GM12864 (cell line): ENCODE results near the gene IER5L.

Source experiments
- DNase-seq: peaks from one replicate; pipeline ENCODE4 v3.0.0-alpha.2; 2011; ENCODE audit warnings: low read depth
- H3K4me3 ChIP-seq: 2 replicates; pipeline ENCODE4 v1.5.1; 2011; ENCODE audit warnings: mild to moderate bottlenecking, low read depth, low read length, control low read depth
- TF ChIP-seq, protein P1 (sequence below): IDR thresholded peaks from 2 replicates; pipeline ENCODE4 v1.5.1; 2011; ENCODE audit warnings: low read depth, mild to moderate bottlenecking, moderate library complexity, low read length, control low read depth, inconsistent platforms; ENCODE audit errors: missing control alignments

The IER5L gene

DNA sequence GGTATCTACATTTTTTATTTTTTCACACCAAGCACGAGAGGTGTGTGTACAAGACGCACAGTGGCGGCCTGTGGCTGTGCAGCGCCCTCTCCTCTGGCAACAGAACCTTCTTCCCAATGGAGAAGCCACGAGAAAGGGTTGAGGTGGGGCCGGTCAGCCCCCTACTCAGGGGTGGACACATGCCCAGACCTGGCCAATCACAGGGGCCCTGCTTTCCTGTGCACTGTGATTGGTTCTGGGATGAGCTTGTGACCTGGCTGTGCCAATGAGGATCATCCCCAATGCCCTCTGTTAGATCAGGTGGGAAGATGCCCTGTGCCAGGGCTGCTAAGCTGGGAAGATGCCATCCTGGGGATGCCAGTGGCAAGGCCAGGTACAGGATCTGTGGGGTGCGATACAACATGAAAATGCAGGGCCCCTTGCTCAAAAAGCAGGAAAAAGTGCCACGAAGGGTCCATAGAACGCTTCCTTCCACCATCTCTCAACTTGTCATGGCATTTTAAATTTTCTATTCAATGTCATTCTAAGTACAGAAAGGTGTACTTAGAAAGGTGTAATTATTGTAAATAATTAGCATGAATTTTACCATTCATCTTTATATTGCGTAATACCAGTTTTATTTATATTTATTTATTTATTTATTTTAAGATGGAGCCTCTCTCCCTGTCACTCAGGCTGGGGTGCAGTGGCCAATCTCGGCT, 15.4 kb downstream of the IER5L start:
- H3K4me3 ChIP-seq: no peak overlapping the region
- no peak for DNase-seq
- TF ChIP-seq, protein P1, sequence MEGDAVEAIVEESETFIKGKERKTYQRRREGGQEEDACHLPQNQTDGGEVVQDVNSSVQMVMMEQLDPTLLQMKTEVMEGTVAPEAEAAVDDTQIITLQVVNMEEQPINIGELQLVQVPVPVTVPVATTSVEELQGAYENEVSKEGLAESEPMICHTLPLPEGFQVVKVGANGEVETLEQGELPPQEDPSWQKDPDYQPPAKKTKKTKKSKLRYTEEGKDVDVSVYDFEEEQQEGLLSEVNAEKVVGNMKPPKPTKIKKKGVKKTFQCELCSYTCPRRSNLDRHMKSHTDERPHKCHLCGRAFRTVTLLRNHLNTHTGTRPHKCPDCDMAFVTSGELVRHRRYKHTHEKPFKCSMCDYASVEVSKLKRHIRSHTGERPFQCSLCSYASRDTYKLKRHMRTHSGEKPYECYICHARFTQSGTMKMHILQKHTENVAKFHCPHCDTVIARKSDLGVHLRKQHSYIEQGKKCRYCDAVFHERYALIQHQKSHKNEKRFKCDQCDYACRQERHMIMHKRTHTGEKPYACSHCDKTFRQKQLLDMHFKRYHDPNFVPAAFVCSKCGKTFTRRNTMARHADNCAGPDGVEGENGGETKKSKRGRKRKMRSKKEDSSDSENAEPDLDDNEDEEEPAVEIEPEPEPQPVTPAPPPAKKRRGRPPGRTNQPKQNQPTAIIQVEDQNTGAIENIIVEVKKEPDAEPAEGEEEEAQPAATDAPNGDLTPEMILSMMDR: no peak

DNA sequence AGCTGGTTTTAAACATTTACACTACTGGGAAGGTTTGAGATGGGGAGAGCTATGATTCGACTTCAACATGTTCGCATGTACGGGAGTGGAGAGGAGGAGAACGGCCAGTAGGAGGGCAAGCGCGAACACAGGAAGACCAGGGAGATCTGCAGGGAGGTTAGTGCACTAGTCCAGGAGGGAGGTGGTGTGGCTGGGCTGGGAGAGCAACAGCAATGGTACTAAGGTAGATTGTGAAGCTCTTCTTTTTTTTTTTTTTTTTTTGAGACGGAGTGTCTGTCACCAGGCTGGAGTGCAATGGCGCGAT, 16.6 kb downstream of the IER5L start:
- TF ChIP-seq, protein P1: no peak
- no peak for DNase-seq
- no peak overlapping the region for H3K4me3 ChIP-seq

DNA sequence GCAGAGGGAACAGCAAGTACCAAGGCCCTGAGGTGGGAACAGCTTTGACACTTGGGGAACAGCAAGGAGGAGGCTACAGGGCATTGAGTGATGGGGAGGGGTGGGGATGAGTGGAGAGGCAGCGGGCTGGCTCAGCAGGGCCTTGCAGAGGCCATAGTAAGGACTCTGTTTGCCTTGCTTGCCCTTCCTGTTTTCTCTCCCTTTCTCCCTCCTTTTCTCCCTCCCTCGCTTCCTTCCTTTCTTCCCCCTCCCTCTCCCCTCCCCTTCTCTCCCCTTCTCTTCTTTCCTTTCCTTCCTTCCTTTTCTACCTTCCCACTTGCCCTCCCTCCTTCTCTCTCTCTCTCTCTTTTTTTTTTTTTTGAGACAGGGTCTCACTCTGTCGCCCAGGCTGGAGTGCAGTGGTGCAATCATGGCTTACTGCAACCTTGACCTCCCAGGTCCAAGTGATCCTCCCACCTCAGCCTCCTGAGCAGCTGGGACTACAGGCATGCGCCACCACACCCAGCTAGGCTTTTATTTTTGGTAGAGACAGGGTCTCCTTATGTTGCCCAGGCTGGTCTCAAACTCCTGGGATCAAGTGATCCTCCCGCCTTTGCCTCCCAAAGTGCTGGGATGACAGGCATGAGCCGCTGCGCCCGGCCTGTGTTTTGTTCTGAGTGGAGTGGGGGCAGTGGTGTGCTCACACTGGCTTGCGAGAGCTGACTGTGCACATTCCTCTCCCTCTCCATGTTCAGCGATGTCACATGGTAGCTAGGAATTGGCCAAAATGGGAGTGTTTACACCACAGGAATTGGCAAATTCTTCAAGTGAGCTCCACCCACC, 17.1 kb downstream of the IER5L start:
- H3K4me3 ChIP-seq: no peak overlapping the region
- TF ChIP-seq, protein P1: no peak
- DNase-seq: no peak

DNA sequence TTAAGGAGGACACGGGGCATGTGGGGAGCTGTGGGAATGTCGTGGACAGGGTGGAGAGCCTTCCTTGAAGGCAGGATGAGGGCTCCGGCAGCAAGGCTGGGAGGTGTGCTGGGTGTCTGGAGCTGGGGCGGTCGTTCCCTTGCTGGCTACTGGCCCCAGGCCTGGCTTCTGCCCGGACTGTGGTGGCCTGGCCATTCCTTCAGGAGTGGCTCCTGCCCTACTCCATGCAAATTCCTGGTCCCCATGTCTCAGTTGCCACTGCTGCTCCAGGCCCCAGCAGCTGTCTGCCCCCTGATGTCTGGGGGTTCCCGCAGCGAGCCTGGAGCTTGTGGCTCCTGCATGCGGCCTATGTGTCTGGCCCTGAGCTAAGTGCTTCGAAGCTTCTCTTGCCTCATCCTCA, 21.9 kb downstream of the IER5L start:
- no peak for DNase-seq
- H3K4me3 ChIP-seq: no peak overlapping the region
- TF ChIP-seq, protein P1: no peak

DNA sequence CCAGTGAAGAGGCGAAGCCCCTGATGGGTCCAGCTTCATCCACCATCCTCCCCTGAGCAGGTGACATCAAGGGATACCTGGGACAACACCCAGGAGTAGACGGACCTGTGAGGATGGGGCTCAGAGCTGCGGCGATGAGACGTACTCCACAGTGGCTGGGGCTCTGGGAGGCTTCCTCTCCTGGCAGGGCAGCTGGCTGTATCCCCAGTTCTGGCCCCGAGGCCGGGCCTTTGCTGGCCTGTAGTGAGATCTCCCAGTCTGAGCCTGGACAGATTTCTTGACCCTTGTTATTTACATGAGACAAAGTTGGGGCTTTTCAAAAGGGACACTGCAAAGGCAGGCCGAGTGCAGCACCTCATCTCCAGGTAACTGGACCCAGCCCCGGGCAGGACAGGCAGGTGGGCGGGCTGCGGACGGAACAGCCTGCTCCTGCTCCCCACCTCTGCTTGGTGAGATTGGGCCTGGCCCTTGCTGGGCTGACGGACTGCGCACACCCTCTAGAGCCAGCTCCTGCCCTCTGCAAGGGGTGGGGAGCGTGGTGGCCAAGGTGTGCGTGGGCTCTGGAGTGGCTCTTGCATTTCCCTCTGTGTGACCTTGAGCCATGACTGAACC, 23.1 kb downstream of the IER5L start:
- H3K4me3 ChIP-seq: no peak overlapping the region
- no peak for DNase-seq
- TF ChIP-seq, protein P1: no peak

DNA sequence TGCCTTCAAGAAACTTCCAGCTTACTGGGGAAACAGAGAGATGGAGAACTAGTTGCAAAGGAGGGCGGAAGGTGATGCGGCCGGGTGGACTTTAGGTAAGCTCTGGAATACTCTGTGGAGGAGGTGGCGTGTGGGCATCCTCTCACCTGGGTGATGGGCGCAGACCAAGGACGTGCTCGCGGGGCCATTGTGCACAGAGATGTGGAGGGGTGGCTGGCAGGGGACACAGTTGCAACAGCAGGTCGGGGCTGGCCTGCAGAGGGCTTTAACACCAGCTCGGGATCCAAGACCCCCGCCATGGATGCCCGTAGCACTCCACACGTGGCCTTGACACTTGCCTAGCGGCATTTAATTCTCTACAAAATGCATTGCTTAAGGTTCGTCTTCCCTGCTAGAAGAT, 26.6 kb downstream of the IER5L start:
- no peak for DNase-seq
- TF ChIP-seq, protein P1: no peak
- H3K4me3 ChIP-seq: no peak overlapping the region
